GM21619 (cell line): ENCODE results near the gene KCND1.

ENCODE experiments used
- ATAC-seq: cut with Tn5 transposase; IDR thresholded peaks from one replicate; pipeline ENCODE4 v1.9.1; 2021; ENCODE audit not compliant: unreplicated experiment

Gene KCND1

DNA sequence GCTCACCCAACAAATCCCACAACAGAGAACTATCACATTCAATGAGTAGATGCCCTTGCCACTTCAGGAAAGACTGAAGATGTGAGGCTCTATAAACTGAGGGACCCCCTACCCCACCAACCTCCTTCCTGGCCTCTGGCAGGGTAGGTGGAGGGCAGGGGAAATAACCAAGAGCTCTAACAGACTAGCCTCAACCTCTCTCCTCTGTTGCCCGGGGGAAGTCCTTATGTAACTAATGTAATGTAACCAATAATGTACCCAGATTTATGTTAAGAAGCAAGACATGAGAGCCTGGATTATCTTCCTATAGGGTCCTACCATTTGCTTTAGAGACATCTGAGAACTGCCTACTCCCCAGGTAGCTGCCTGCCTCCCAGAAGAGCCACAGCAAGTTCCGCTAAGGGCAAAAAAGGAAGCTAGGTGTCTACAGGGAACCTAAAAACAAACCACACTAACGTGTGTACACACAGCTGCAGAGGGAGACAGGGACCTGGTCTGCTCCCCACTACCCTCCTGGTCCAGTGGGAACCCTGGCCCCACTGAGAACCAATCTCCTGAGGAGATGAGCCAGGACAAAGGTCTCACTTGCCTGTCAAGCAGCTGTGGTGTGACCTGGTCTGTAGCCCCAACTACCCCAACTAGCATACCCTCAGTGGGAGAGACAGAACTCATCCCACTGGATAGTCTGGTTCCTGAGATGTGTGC, 32.0 kb downstream of the KCND1 start:
- no peak for ATAC-seq

DNA sequence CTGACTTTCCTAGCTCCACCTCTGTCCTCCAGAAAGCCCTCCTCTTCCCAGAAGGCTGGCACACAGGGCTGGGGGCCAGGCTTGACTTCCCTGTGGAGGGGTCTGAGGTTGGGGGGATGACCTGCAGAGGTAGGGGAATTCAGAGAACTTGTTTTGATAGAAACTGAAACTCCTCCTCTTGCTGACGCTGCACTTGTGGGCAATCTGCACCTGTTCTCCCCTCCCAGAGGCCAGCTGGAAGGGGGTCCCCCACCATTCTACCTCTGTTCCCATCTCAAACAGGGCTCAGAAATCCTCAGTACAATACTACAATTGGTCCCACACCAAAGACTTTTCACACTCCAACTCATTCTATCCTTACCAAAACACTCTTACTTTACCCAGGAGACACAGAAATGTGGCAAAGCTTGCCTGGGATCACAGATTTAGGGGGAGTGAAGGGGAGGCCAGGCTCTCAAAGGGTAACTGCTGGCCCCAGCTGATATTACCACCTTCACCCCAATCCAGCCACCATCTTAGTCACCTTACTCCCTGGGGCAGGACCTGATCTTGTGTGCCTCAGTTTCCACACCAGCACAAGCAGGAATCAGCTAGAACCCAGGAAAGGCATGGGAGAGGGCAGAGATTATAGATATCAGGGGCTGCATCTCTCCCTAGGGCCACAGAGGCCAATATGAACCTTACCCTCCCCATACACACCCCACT, 32.8 kb downstream of the KCND1 start:
- ATAC-seq = peak; percentile 45

DNA sequence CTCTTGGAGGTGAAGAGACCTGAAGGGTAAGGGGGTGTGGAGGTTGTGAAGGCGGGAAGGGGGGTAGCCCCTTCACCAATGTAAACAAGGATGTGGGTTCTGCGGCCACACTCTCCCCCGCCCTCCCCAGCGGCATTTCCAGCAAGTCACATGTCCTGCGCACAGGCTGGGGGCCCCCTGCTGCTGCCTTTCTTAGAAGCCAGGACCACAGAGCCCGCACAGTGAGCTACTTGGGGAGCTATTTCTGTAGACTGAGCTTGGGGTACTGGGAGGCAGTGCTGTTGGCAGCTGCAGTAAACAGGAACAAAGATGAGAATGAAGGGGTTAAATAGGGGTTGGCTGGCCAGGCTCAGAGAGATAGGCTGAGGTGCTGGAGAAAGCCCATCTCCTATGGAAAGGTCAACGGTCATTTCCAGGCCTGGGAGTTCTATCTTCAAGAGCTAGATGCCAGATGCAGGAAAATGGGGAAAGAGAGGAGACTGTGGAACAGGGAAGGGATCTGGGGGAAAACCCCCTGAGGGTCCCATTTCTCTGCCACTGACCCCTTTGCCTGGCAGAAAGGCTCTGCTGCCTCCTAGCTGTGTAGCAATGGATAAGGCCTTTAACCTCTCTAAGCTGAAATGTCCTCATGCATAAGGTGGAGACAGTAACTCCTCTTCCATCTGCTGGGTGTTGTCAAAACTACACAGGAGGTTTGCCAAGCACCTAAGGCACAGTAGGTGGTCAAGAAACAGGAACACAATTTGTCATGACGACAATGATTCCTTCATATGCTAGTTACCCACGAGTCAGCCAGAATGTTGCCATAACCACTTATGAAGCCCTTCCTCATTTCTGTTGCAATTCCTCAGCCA, 34.4 kb downstream of the KCND1 start:
- peak; percentile 54 for ATAC-seq

DNA sequence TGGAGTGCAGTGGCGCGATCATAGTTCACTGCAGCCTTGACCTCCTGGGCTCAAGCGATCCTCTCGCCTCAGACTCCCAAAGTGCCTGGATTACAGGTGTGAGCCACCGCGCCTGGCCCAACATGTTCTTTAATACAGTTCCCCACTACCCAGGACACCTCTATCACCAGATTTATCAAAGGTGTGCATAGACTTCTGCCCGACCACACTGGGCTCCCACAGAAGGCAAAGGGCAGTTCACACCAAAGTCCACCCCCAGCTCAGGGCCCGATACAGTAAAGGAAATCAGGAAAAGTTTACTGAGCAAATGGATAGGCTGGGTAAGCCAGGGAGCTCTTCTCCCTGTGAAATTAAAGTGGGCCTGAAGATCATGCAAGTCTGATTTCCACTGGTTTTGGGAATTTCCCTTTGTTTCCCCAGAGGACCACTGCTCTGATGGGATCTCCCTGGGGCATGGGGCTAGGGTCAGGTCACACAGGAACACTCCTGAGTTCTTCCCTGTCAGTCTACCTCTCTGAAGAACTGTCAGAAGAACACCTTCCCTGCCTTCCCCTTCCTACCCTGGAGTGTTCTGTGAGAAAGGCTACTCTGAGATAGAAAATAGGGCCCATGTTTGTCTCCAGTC, 35.1 kb downstream of the KCND1 start:
- ATAC-seq = peak; percentile 0

- no peak for ATAC-seq
Observed at GRCh38 chrX:48935301-48935670, 36.4 kb downstream of the KCND1 start.

- no peak for ATAC-seq
Observed at GRCh38 chrX:48934581-48935300, 36.9 kb downstream of the KCND1 start.

- ATAC-seq = no peak
Observed at GRCh38 chrX:48933757-48934156, 37.9 kb downstream of the KCND1 start.

GRCh38 chrX:48927736-48928382, 43.8 kb downstream of the KCND1 start:
- ATAC-seq = no peak

- no peak for ATAC-seq
Observed at GRCh38 chrX:48927123-48927522, 44.5 kb downstream of the KCND1 start.

- ATAC-seq = no peak
Observed at GRCh38 chrX:48924270-48924669, 47.4 kb downstream of the KCND1 start.

DNA sequence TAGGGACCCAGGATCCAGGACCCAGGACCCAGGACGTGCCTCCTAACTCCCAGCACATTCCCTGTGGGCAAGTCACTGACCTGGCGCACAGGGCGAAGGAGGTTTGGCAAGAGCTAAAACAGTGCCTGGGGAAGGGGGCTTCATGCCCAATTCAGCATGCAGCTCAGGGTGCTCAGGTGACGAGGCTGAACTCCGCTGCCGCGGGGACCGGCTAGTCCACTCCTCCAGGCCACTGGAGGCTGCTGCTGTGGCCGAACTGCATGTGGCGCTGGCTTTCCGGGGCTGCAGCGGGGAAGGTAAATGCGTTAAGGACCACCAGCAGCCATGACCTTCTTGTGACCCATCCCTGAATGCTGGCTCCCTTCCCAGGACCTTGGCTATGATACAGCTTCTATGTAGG, 47.9 kb downstream of the KCND1 start:
- ATAC-seq = no peak

DNA sequence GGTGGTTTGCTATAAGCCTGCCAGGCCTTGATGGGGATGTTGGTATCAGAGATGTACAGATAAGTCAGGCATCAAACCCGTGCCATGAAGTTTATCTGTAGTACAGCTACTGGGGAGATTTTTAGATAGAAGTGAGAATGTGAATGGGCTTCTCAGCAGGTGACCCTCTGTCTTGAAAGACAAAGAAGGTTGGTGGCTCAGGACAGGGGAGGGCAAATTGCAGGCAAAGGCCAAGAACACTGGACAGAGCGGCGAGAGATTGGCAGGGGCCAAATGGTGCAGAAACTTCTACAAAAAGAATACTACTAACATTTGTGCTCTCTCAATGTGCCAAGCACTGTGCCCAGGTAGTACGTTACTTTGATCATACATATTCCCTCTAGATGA, 50.9 kb downstream of the KCND1 start:
- ATAC-seq = no peak

GRCh38 chrX:48919947-48920717, 51.5 kb downstream of the KCND1 start:
- ATAC-seq = no peak

- no peak for ATAC-seq
Observed at GRCh38 chrX:48919360-48919841, 52.2 kb downstream of the KCND1 start.

DNA sequence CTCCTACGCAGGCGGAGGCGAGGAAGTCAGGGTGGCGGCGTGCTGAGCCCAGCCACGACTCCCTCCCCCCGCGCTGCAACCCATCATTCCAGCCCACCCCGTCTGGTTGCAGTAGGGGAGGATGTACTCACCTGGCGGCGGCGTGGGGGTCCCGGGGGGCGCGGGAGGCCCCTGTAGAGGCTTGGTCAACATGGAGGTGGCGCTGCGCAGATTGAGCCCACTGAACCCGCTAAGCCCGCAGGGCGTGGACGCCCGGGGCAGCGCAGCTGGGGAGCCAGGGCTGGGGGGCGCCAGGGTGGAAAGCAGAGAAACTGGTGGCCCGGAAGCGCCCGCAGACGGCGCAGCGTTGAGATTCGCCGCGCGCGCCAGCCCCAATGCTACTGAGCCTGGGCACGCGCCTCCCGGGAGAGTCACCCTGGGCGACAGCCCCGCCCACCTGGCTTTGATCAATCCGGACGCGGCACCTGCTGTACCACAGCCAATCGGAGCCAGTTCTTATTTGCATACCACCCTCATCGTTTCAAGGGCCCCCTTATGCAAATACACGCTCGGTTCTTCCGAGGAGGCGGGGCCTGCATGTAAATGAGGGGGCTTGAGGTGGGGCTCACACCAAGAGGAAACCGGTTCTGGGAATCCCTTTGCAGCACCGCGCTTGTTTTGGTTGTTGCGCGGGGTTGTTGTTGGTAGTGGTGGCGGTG, 52.9 kb downstream of the KCND1 start, which contains the start of gene PIM2:
TSS of gene PIM2 (minus strand) at position 382 of the 698 bp plus-strand sequence. CDS start at position 192, 190 bp downstream.
- peak; percentile 65 for ATAC-seq

GRCh38 chrX:48918301-48918642, 53.4 kb downstream of the KCND1 start:
- ATAC-seq = no peak

- ATAC-seq = peak; percentile 30
Observed at GRCh38 chrX:48917139-48918001, 54.3 kb downstream of the KCND1 start.
